ENCODE measurements around the gene FBXL22. TPM values are rescaled to one million over a fixed set of nuclear protein-coding genes. Genes with fewer than 3 reads are reported as not detected.

FBXL22 gene
- total and polyA plus RNA-seq, 12 donors = 0.22 to 5.9 (median 0.78) TPM; not detected in 1

DNA sequence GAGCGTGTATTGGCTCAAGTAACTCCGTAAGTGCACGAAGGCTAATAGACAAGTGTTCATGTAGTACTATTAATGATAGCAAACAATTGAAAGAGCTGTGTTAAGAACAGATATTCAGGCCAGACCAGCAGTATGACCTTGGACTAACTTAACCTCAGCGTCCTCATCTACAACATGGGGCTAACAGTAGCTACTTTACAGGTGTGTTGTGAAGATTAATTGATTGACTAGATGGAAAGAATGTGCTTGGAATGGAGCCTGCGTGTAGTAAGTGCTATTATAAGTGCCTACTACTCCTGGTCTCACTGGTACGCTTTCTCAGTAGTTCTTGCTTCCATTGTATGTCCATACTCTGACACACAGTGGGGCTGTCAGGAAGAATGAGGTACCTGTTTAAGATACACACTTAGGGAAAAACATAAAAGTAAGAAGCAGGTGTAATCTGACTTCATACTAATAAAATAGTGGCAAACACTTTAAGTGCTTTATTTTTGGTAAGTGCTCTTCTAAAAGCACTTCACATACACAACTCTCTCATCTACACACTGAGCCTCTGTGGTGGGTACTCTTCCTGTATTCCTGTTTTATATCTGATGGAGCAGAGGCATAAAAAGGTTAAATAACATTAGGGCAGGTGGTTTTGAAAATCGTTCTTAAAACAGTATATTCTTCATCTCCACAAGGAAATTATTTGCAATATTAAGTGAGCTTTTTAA lies 24.3 kb upstream of the FBXL22 start:
- no peak overlapping the region for H3K4me3 ChIP-seq
- WGBS, 4 donors = 85 to 88% (median 86%) methylated on average over 7 of the region's 7 CpGs
- H3K27ac ChIP-seq = no peak overlapping the region
- DNase-seq = no peak
- H3K36me3 ChIP-seq (replicated peaks in 1 of 2) = peaks cover 0 to 46% of the 10 kb centered on the region in 2 donors
- TF ChIP-seq POLR2A (IDR thresholded peaks at IDR 0.05) = no peak
- TF ChIP-seq, protein P1, sequence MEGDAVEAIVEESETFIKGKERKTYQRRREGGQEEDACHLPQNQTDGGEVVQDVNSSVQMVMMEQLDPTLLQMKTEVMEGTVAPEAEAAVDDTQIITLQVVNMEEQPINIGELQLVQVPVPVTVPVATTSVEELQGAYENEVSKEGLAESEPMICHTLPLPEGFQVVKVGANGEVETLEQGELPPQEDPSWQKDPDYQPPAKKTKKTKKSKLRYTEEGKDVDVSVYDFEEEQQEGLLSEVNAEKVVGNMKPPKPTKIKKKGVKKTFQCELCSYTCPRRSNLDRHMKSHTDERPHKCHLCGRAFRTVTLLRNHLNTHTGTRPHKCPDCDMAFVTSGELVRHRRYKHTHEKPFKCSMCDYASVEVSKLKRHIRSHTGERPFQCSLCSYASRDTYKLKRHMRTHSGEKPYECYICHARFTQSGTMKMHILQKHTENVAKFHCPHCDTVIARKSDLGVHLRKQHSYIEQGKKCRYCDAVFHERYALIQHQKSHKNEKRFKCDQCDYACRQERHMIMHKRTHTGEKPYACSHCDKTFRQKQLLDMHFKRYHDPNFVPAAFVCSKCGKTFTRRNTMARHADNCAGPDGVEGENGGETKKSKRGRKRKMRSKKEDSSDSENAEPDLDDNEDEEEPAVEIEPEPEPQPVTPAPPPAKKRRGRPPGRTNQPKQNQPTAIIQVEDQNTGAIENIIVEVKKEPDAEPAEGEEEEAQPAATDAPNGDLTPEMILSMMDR (IDR thresholded peaks at IDR 0.05) = no peak
- no peaks in the 10 kb centered on the region for H3K9me3 ChIP-seq (replicated peaks in 1 of 3)
- no peaks in the 10 kb centered on the region for H3K4me1 ChIP-seq (replicated peaks in 1 of 2)
- intact Hi-C loops (cut with DNase I) = no loop called here
- H3K27me3 ChIP-seq = no peaks in the 10 kb centered on the region

DNA sequence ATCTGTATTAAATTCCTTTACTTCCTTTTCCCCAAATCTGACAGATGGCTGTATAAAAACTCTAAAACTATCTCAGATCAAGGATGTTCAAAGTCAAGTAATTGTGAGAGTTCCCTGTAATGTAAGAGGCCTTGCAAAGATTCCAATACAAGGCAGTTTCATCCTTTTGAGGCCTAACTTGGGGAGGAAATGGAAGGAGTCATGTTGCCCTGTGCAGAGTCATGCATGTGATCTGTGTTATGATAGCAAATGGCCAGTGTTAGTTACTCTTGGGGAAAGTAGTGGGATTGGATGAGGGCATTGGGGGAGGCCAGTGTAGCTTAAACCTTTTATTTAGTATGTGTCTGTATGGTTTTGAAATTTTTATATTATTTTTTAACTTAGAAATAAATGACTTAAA lies 23.7 kb upstream of the FBXL22 start:
- intact Hi-C loops (cut with DNase I) = no loop called here
- Histone ChIP-seq H3K36me3 (replicated peaks in 1 of 2) (peaks cover 0 to 42% of the 10 kb centered on the region in 2 donors), H3K4me1 (replicated peaks in 1 of 2) (no peaks in the 10 kb centered on the region)

DNA sequence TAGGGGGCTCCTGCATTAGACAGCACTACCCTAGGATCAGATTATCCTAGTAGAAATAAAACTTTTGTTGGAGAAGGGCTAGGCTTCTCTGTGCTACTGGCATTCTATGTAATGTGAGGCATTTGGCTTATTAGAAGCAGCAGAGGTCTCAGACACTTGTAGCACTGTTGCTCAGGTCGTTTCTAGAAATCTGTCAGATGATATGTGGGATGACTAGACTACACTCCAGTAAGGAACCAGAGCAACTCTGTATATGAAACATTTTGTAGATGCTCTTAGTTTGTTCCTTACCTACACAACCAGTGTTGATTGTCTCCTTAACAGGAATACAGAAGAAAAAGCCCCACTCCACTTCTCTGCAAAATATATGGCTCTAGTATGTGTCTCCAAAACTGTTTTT lies 21.9 kb upstream of the FBXL22 start:
- TF ChIP-seq, protein P1 (IDR thresholded peaks at IDR 0.05) = no peak
- TF ChIP-seq POLR2A (IDR thresholded peaks at IDR 0.05) = no peak
- no peak for DNase-seq
- Histone ChIP-seq H3K4me1 (replicated peaks in 1 of 2) (no peaks in the 10 kb centered on the region), H3K27ac (no peak overlapping the region), H3K4me3 (no peak overlapping the region), H3K36me3 (replicated peaks in 1 of 2) (peaks cover 0 to 38% of the 10 kb centered on the region in 2 donors), H3K27me3 (no peaks in the 10 kb centered on the region), H3K9me3 (replicated peaks in 1 of 3) (no peaks in the 10 kb centered on the region)
- intact Hi-C loops (cut with DNase I) = no loop called here
- WGBS, 4 donors = 63 to 82% (median 68%) methylated on average over 1 of the region's 1 CpG

More for the DNA sequence above, 23.7 kb upstream of the FBXL22 start:
- no peak for DNase-seq
- no peaks in the 10 kb centered on the region for H3K27me3 ChIP-seq
- H3K27ac ChIP-seq = no peak overlapping the region
- TF ChIP-seq, protein P1 (IDR thresholded peaks at IDR 0.05) = no peak
- no peak for TF ChIP-seq POLR2A (IDR thresholded peaks at IDR 0.05)
- no peak overlapping the region for H3K4me3 ChIP-seq
- H3K9me3 ChIP-seq (replicated peaks in 1 of 3) = no peaks in the 10 kb centered on the region

DNA sequence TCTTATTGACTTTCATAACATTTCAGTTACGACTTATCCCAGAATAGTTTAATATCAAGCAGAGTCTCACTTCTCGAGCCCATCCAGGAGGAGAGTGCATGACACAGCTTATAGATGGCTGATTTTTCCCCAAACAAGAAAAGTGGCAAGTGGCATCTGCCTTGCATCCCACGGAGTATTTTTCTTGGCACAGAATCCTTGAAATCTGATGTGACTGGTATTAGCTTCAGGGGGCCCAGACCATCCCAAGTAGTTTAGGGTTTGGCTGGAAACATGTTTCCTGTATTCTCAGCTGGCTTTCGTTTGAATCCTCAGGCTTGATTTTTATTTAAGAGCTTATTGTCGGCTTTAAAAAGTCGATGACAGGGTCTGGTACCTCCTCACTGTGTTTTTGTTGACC lies 20.7 kb upstream of the FBXL22 start:
- H3K9me3 ChIP-seq (replicated peaks in 1 of 3) = no peaks in the 10 kb centered on the region
- no peak for DNase-seq
- H3K36me3 ChIP-seq (replicated peaks in 1 of 2) = peaks cover 0 to 32% of the 10 kb centered on the region in 2 donors
- H3K27ac ChIP-seq = no peak overlapping the region
- H3K27me3 ChIP-seq = no peaks in the 10 kb centered on the region
- no peak overlapping the region for H3K4me3 ChIP-seq
- intact Hi-C loops (cut with DNase I) = no loop called here
- no peaks in the 10 kb centered on the region for H3K4me1 ChIP-seq (replicated peaks in 1 of 2)
- 78 to 89% (median 83%) methylated on average over 6 of the region's 6 CpGs for WGBS, 4 donors
- no peak for TF ChIP-seq POLR2A (IDR thresholded peaks at IDR 0.05)
- TF ChIP-seq, protein P1 (IDR thresholded peaks at IDR 0.05) = no peak

Measured in adrenal gland (tissue), 12 donors.